ENCODE results near the gene HAPLN1.

DNA sequence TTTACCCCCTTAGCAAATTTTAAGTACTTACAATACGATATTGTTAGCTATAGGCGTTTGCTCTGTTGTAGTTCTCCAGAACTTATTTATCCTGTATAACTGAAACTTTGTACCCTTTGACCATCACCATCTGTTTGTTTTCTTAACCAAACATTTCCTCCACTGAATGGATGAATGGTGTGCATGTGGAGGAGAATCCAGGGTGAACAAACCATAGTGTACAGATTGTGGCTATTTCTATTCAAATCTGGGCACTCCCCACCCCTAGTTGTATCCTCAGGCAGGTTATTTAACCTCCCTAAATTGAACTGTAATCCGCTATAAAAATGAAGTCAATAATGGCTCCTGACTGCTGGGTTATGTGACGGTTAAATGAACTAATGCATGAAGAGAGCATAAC, 21.4 kb upstream of the HAPLN1 start:
- TF ChIP-seq CTCF (conservative IDR thresholded peaks at IDR 0.05; ENCODE audit: low read depth in 2 of 2) (no peak), POLR2AphosphoS5 (IDR thresholded peaks at IDR 0.05; ENCODE audit: low read depth) (no peak), EZH2phosphoT487 (IDR thresholded peaks at IDR 0.05; ENCODE audit: unreplicated experiment) (no peak), CREB1 (CRISPR knock-in tag; IDR thresholded peaks at IDR 0.05; ENCODE audit: low read depth) (no peak), EZH2 (IDR thresholded peaks at IDR 0.05; ENCODE audit: low read depth, unreplicated experiment) (no peak), ZNF114 (CRISPR knock-in tag; IDR thresholded peaks at IDR 0.05) (no peak), ZNF331 (CRISPR knock-in tag; IDR thresholded peaks at IDR 0.05; ENCODE audit: low read depth) (no peak), JUNB (IDR thresholded peaks at IDR 0.05; ENCODE audit: unreplicated experiment) (no peak)
- TF ChIP-seq, protein P1, sequence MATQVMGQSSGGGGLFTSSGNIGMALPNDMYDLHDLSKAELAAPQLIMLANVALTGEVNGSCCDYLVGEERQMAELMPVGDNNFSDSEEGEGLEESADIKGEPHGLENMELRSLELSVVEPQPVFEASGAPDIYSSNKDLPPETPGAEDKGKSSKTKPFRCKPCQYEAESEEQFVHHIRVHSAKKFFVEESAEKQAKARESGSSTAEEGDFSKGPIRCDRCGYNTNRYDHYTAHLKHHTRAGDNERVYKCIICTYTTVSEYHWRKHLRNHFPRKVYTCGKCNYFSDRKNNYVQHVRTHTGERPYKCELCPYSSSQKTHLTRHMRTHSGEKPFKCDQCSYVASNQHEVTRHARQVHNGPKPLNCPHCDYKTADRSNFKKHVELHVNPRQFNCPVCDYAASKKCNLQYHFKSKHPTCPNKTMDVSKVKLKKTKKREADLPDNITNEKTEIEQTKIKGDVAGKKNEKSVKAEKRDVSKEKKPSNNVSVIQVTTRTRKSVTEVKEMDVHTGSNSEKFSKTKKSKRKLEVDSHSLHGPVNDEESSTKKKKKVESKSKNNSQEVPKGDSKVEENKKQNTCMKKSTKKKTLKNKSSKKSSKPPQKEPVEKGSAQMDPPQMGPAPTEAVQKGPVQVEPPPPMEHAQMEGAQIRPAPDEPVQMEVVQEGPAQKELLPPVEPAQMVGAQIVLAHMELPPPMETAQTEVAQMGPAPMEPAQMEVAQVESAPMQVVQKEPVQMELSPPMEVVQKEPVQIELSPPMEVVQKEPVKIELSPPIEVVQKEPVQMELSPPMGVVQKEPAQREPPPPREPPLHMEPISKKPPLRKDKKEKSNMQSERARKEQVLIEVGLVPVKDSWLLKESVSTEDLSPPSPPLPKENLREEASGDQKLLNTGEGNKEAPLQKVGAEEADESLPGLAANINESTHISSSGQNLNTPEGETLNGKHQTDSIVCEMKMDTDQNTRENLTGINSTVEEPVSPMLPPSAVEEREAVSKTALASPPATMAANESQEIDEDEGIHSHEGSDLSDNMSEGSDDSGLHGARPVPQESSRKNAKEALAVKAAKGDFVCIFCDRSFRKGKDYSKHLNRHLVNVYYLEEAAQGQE (IDR thresholded peaks at IDR 0.05; ENCODE audit: unreplicated experiment): no peak
